Kidney epithelial cell (primary cell): ENCODE measurements around the gene KIRREL1. TPM values are rescaled to one million over a fixed set of nuclear protein-coding genes. Genes with fewer than 3 reads are reported as not detected.

ENCODE experiments used
- DNase-seq: peaks from one replicate; pipeline ENCODE4 v3.0.0-alpha.2; 2010; ENCODE audit warnings: low read depth
- H3K27me3 ChIP-seq: 2 replicates; pipeline ENCODE4 v1.6.0; 2011; ENCODE audit warnings: low read length; ENCODE audit not compliant: control insufficient read depth, insufficient read depth
- H3K36me3 ChIP-seq: 2 replicates; pipeline ENCODE4 v1.5.1; 2011; ENCODE audit warnings: low read length; ENCODE audit not compliant: control insufficient read depth, insufficient read depth
- H3K4me3 ChIP-seq: 2 replicates; pipeline ENCODE4 v1.5.1; 2011; ENCODE audit warnings: low read depth, mild to moderate bottlenecking, control low read depth, low read length
- total RNA-seq: library from RNA; depleted of rRNA; stranded (reverse); fragments of >200 nt; gene quantifications from 2 replicates; pipeline ENCODE4 v1.2.3, GENCODE V29; 2015
- TF ChIP-seq, protein P1 (sequence below): IDR thresholded peaks from 2 replicates; pipeline ENCODE4 v1.5.1; 2011; ENCODE audit warnings: mild to moderate bottlenecking, moderate library complexity, low read length, control low read depth, inconsistent platforms; ENCODE audit not compliant: insufficient read depth, poor library complexity, severe bottlenecking

KIRREL1 gene
- total RNA-seq, 1 donor from 2014 or later: 119 TPM

DNA sequence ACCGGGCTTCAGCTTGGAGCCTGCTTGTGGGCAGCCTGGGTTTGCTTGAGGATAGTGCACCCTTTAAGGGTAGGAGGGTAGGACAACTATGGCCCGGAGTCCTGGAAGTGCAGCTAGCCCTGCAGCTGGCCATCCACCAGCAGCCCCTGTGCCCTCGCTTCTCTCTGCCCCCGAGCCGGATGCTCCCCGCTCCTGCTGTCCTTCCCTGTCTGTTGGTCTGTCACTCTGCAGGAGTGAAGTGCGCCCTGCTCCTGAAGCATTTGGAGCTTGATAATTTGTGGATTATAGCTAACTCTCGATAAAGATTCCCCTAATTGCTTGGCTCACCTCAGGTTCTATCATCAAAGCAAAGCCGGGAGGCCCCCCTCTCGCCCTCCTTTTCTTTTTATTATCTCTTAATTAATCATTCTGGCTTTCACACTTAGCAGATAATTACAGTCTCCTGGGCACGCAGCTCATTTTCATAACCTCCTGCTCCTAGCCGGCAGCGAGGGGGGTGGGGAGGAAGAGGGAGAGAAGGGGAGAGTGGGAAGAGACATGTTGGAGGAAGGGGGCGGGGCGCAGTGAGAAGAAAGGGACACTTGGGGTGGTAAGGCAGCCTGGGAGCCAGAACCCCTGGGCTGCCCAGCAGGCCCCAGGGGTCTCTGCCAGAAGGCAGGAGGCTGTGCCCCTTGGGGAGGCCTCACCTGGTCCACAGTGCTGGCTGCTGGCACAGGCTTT is 14.4 kb downstream of the KIRREL1 start:
- TF ChIP-seq, protein P1, sequence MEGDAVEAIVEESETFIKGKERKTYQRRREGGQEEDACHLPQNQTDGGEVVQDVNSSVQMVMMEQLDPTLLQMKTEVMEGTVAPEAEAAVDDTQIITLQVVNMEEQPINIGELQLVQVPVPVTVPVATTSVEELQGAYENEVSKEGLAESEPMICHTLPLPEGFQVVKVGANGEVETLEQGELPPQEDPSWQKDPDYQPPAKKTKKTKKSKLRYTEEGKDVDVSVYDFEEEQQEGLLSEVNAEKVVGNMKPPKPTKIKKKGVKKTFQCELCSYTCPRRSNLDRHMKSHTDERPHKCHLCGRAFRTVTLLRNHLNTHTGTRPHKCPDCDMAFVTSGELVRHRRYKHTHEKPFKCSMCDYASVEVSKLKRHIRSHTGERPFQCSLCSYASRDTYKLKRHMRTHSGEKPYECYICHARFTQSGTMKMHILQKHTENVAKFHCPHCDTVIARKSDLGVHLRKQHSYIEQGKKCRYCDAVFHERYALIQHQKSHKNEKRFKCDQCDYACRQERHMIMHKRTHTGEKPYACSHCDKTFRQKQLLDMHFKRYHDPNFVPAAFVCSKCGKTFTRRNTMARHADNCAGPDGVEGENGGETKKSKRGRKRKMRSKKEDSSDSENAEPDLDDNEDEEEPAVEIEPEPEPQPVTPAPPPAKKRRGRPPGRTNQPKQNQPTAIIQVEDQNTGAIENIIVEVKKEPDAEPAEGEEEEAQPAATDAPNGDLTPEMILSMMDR: no peak
- Histone ChIP-seq H3K4me3 (no peak overlapping the region), H3K36me3 (peaks cover 5% of the 10 kb centered on the region), H3K27me3 (no peaks in the 10 kb centered on the region)
- no peak for DNase-seq

DNA sequence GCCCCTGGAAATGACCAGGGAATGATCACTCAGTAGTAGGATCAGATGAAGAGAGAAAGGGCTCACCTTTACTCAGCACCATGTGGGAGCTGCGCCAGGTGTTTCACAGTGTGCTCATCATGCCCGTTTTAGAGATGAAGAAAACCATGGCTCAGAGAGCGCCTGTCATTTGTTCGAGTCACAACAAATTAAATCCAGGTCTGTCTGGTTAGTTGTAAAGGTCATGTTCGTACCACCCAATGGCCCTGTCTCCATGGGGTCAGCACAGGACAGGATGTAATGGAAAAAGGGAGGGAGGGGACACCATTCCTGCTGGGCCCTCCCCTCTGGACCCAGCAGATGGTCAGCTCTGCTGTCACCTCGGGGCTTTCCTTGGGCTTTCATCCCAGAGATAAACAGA is 15.2 kb downstream of the KIRREL1 start:
- Histone ChIP-seq H3K36me3 (peaks cover 5% of the 10 kb centered on the region), H3K27me3 (no peaks in the 10 kb centered on the region), H3K4me3 (no peak overlapping the region)
- no peak for DNase-seq
- TF ChIP-seq, protein P1: no peak

DNA sequence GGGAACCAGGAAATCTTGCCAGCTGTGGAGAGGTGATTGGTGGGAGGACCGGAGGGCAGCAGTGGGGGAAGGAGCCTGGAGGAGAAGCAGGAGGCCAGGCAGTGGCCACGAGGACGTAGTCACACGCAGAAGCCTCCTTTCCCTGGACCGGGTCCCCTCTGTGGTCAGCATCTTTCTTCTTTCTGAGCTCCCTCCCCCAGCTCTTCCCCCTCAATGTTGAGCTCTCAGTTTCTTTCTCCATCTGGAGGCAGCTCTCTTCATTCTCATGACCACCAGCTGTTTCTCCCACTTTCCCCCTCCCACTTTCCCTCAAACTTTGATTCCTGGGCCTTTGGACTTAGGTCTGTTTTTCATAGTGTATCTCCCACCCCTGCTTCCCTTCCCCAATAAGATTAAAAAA is 18.3 kb downstream of the KIRREL1 start:
- TF ChIP-seq, protein P1: no peak
- DNase-seq: no peak
- Histone ChIP-seq H3K4me3 (no peak overlapping the region), H3K36me3 (peaks cover 2% of the 10 kb centered on the region), H3K27me3 (no peaks in the 10 kb centered on the region)

DNA sequence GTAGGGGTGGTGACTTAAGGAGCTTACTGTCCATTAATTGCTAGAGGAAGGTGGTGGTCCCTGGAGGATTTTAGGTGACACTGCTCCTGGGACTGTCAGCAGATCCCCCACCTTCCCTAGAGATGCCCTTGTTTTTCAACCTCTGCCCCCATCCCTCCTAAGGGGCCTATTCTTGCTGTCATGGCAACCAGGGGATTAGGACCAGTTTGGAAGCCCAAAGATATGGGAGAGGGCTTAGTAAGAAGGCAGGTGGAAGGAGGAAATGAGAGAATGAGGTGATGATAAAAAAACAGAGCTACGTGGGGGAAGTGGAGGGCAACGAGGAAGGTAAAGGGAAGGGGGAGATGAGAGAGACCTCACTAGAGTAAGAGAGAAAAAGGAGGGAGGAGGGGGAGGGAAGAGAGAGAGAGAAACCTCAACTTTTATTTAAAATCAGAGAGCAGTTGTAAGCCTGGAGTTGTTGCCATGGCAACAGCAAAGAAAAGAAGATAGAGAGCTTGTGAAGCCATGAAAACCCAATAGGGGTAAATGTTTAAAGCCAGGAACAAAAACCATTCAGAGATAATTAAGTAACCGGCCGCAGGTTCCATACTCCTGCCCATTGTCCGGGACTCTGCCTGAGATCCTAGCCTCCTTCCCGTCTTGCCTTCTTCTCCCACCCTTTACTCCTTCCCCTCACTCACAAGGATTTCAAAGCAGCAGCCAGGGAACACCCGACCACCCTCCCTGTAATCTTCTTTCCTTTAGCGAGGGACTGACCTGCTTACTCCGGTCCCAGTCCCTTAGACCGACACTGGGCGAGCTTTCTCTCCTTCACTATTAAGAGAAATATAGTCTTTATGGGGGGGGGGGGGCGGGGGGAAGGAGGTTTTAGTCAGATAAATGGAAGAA is 20.6 kb downstream of the KIRREL1 start:
- Histone ChIP-seq H3K36me3 (peaks cover 1% of the 10 kb centered on the region), H3K27me3 (no peaks in the 10 kb centered on the region), H3K4me3 (no peak overlapping the region)
- no peak for DNase-seq
- TF ChIP-seq, protein P1: no peak

DNA sequence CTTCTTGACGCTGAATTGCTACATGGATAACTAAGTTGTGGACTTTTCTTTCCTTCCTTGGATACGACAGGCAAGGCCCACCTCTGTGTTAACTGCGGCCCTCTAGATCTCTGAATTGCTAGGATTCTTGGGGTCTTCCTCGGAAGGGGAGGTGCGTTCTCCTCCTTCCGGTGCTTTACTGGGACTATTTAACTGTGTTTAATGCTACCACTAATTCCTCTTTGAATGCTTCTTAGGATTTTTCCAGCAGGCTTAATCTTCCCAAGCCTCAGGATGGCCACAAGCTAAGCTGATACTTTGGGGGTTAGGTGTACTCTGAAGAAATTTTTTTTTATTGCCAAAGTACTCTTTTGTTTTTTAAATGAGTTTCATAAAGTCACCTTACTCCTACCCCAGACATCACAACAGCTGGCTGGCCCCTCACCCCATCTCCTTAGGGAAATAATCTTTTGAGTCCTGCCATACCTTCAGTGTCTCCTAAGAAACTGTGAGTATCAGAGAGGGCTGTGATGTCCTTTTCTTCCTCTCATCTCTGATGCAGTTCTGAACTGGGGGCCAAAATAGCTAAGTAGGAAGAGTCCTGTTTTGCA is 21.4 kb downstream of the KIRREL1 start:
- Histone ChIP-seq H3K27me3 (no peaks in the 10 kb centered on the region), H3K4me3 (no peak overlapping the region), H3K36me3 (peaks cover 1% of the 10 kb centered on the region)
- no peak for DNase-seq
- TF ChIP-seq, protein P1: no peak
